Stimulated activated effector memory CD8-positive, alpha-beta T cell treated with anti-CD3 and anti-CD28 coated beads, Interleukin-12 subunit alpha, Interleukin-12 subunit beta, amount 100 ng/mL, for 72 hours (primary cell): ENCODE results near the gene REM1.
A peak's percentile ranks its signal among the peaks of the same experiment; 100 is the strongest.
"Not testable (repeated sequence)": the region's sequence is repeated elsewhere in the genome, so short reads cannot be mapped to it uniquely, and the experiment has no call there.

Source experiments
- ATAC-seq: fragments of 150-1000 bp; cut with Tn5 transposase; 2 replicates; pipeline ENCODE4 v1.10.0; 2021
- DNase-seq, 2 donors: peaks; one replicate each; pipeline ENCODE4 v3.0.0; 2021 to 2022; ENCODE audit warnings: low spot score in 2 of 2
- H3K27ac Mint-ChIP-seq: one replicate; pipeline ENCODE4 v1.8.0; 2022; ENCODE audit warnings: mild to moderate bottlenecking, mixed read lengths
- H3K36me3 Mint-ChIP-seq: one replicate; pipeline ENCODE4 v1.8.0; 2022; ENCODE audit warnings: mild to moderate bottlenecking, mixed read lengths
- H3K4me1 Mint-ChIP-seq: one replicate; pipeline ENCODE4 v1.8.0; 2022; ENCODE audit warnings: mixed read lengths
- H3K4me3 Mint-ChIP-seq: one replicate; pipeline ENCODE4 v1.8.0; 2022; ENCODE audit warnings: mild to moderate bottlenecking, mixed read lengths
- H3K9me3 Mint-ChIP-seq: one replicate; pipeline ENCODE4 v1.8.0; 2022; ENCODE audit warnings: mixed read lengths

Gene REM1

GRCh38 chr20:31502884-31503673, 28.0 kb downstream of the REM1 start:
- H3K27ac Mint-ChIP-seq, H3K4me1 Mint-ChIP-seq, H3K4me3 Mint-ChIP-seq, H3K9me3 Mint-ChIP-seq, H3K36me3 Mint-ChIP-seq: not testable (repeated sequence)
- peak; percentile 93 for ATAC-seq
- DNase-seq: peak; percentile 72 to 85

- ATAC-seq: no peak
- Mint-ChIP-seq H3K9me3 (peaks cover 2% of the 10 kb centered on the region), H3K27ac (no peak overlapping the region), H3K36me3 (no peaks in the 10 kb centered on the region), H3K4me3 (no peak overlapping the region), H3K4me1 (peaks cover 6% of the 10 kb centered on the region)
- no peak for DNase-seq
Observed at GRCh38 chr20:31505903-31506302, 30.8 kb downstream of the REM1 start.

- H3K27ac Mint-ChIP-seq: no peak overlapping the region
- ATAC-seq: no peak
- peaks cover 3% of the 10 kb centered on the region for H3K4me1 Mint-ChIP-seq
- peaks cover under 1% of the 10 kb centered on the region for H3K36me3 Mint-ChIP-seq
- H3K9me3 Mint-ChIP-seq: peaks cover 2% of the 10 kb centered on the region
- no peak for DNase-seq
- no peak overlapping the region for H3K4me3 Mint-ChIP-seq
Observed at GRCh38 chr20:31508517-31509244, 33.6 kb downstream of the REM1 start.

- no peak within 1 kb of the TSS for H3K27ac Mint-ChIP-seq
- ATAC-seq: peak; percentile 90
- H3K4me1 Mint-ChIP-seq: peaks cover 5% of the 10 kb centered on the region
- H3K36me3 Mint-ChIP-seq: peaks cover 15% of the 10 kb centered on the region
- H3K4me3 Mint-ChIP-seq: no peak within 1 kb of the TSS
- peak; percentile 79 to 94 for DNase-seq
- no peaks in the 10 kb centered on the region for H3K9me3 Mint-ChIP-seq
Observed at GRCh38 chr20:31514154-31515071, 39.3 kb downstream of the REM1 start, which contains the start of gene HM13. HM13 (plus strand) TSS chr20:31514442; CDS start chr20:31514552, 110 bp downstream.

- peaks cover 23% of the 10 kb centered on the region for H3K36me3 Mint-ChIP-seq
- ATAC-seq (no peak), DNase-seq (peak in 1 of 2 donors; percentile 51)
- H3K4me3 Mint-ChIP-seq: no peak overlapping the region
- H3K4me1 Mint-ChIP-seq: peaks cover 12% of the 10 kb centered on the region
- no peaks in the 10 kb centered on the region for H3K9me3 Mint-ChIP-seq
- H3K27ac Mint-ChIP-seq: no peak overlapping the region
Observed at GRCh38 chr20:31515072-31515774, 40.1 kb downstream of the REM1 start.

- ATAC-seq (no peak), DNase-seq (peak in 1 of 2 donors; percentile 56)
- H3K9me3 Mint-ChIP-seq: no peaks in the 10 kb centered on the region
- no peak overlapping the region for H3K27ac Mint-ChIP-seq
- peaks cover 17% of the 10 kb centered on the region for H3K4me1 Mint-ChIP-seq
- peaks cover 28% of the 10 kb centered on the region for H3K36me3 Mint-ChIP-seq
- H3K4me3 Mint-ChIP-seq: no peak overlapping the region
Observed at GRCh38 chr20:31515775-31516107, 40.7 kb downstream of the REM1 start.

DNA sequence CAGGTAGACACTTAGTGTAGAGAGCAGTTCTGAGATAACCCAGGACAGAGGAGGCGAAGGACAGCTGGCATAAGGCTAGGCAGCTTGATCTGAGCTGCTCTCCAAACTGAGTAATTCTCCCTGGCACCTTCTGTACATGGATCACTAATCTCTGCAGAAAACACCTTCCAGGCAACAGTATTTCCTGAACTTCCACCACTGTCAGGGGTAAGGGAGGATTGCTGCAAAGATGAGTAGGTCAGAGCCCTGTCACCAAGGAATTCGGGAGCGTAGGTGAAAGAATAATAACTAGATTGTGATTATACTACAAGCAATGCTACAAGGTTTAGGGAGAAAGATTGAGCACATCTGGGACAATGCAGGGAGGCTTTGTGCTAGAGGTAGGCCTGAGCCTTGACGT, 41.1 kb downstream of the REM1 start:
- Mint-ChIP-seq H3K27ac (no peak overlapping the region), H3K4me1 (peaks cover 21% of the 10 kb centered on the region), H3K4me3 (no peak overlapping the region), H3K36me3 (peaks cover 33% of the 10 kb centered on the region), H3K9me3 (no peaks in the 10 kb centered on the region)
- DNase-seq (no peak), ATAC-seq (no peak)

DNA sequence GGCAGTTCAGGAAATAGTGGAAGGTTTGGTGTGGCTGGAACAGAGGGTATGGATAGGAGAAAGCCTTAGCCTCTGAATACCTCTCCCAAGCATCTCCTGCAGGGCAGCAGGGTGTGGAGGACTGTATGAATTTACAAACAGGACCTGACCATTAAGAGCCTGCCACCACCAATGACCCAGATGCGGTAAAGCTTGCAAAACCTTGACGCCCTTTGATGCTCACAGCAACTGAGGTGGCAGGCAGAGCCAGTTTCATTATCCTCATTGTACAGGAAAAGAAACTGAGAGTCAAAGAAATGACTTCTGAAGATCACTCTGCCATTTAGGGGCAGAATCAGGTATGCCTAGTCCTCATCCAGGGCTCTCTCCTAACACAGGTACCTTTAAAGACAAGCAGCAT, 41.6 kb downstream of the REM1 start:
- Mint-ChIP-seq H3K9me3 (no peaks in the 10 kb centered on the region), H3K27ac (no peak overlapping the region), H3K4me1 (peaks cover 24% of the 10 kb centered on the region), H3K36me3 (peaks cover 38% of the 10 kb centered on the region), H3K4me3 (no peak overlapping the region)
- DNase-seq: peak in 1 of 2 donors; percentile 50
- ATAC-seq: no peak

GRCh38 chr20:31517373-31517772, 42.3 kb downstream of the REM1 start:
- Mint-ChIP-seq H3K36me3 (peaks cover 45% of the 10 kb centered on the region), H3K27ac (no peak overlapping the region), H3K4me3 (no peak overlapping the region), H3K4me1 (peaks cover 29% of the 10 kb centered on the region), H3K9me3 (no peaks in the 10 kb centered on the region)
- DNase-seq (no peak), ATAC-seq (no peak)

GRCh38 chr20:31521267-31521666, 46.2 kb downstream of the REM1 start:
- Mint-ChIP-seq H3K36me3 (peaks cover 76% of the 10 kb centered on the region), H3K4me1 (peaks cover 37% of the 10 kb centered on the region), H3K27ac (peak overlapping the region; percentile 36)
- H3K4me3 Mint-ChIP-seq, H3K9me3 Mint-ChIP-seq, DNase-seq, ATAC-seq: not testable (repeated sequence)

- H3K27ac Mint-ChIP-seq: no peak overlapping the region
- H3K9me3 Mint-ChIP-seq: no peaks in the 10 kb centered on the region
- ATAC-seq: no peak
- no peak for DNase-seq
- no peak overlapping the region for H3K4me3 Mint-ChIP-seq
- peaks cover 37% of the 10 kb centered on the region for H3K4me1 Mint-ChIP-seq
- H3K36me3 Mint-ChIP-seq: peaks cover 90% of the 10 kb centered on the region
Observed at GRCh38 chr20:31522731-31523130, 47.6 kb downstream of the REM1 start.

- DNase-seq (no peak), ATAC-seq (no peak)
- Mint-ChIP-seq H3K9me3 (no peaks in the 10 kb centered on the region), H3K27ac (peak overlapping the region; percentile 32), H3K4me3 (no peak overlapping the region), H3K36me3 (peaks cover 98% of the 10 kb centered on the region), H3K4me1 (peaks cover 37% of the 10 kb centered on the region)
Observed at GRCh38 chr20:31523361-31524283, 48.5 kb downstream of the REM1 start.

DNA sequence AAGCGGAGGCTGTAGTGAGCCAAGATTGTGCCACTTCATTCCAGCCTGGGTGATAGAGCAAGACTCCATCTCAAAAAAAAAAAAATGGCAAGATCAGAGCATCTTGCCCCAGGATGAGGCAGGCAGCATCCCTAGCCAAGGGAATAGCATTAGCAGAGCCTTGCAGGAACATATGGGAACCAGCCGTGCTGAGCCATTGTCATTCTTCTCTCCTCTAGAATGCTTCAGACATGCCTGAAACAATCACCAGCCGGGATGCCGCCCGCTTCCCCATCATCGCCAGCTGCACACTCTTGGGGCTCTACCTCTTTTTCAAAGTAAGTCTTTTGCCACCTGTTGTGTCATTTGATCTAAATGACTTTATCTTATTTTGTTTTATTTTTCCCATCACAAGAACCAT, 52.2 kb downstream of the REM1 start:
- peaks cover 16% of the 10 kb centered on the region for H3K4me1 Mint-ChIP-seq
- peaks cover 98% of the 10 kb centered on the region for H3K36me3 Mint-ChIP-seq
- no peak overlapping the region for H3K4me3 Mint-ChIP-seq
- no peak for ATAC-seq
- DNase-seq: no peak
- H3K27ac Mint-ChIP-seq: no peak overlapping the region
- H3K9me3 Mint-ChIP-seq: no peaks in the 10 kb centered on the region
